Natural killer cell (primary cell): ENCODE measurements around the gene APOE. TPM values are rescaled to one million over a fixed set of nuclear protein-coding genes. Genes with fewer than 3 reads are reported as not detected.

Source experiments
- ATAC-seq, 3 donors: fragments of 150-1000 bp in 2 of 3; fragments of 200-7000 bp in 1 of 3; cut with Tn5 transposase; 1 replicate in 1 of 3; 2 replicates in 2 of 3; pipeline ENCODE4 v1.10.0; 2021; ENCODE audit warnings: mild to moderate bottlenecking in 2 of 3, moderate library complexity in 2 of 3
- DNase-seq, 2 donors: peaks; one replicate each; pipeline versions ENCODE4 v3.0.0 to v3.0.0-alpha.2; 2013 to 2021; ENCODE audit warnings: mixed read lengths in 1 of 2
- H3K27ac ChIP-seq: one replicate; pipeline ENCODE4 v1.5.1; 2013; ENCODE audit warnings: mild to moderate bottlenecking, low read length
- H3K27me3 ChIP-seq: one replicate; pipeline ENCODE4 v1.6.1; 2013; ENCODE audit warnings: low read length; ENCODE audit not compliant: control insufficient read depth, insufficient read depth
- H3K36me3 ChIP-seq: one replicate; pipeline ENCODE4 v1.6.1; 2013; ENCODE audit warnings: low read length; ENCODE audit not compliant: control insufficient read depth, insufficient read depth
- H3K4me1 ChIP-seq: one replicate; pipeline ENCODE4 v1.6.1; 2013; ENCODE audit warnings: low read length; ENCODE audit not compliant: control insufficient read depth, insufficient read depth
- H3K4me3 ChIP-seq: one replicate; pipeline ENCODE4 v1.5.1; 2013; ENCODE audit warnings: low read length
- H3K9me3 ChIP-seq: one replicate; pipeline ENCODE4 v1.6.1; 2013; ENCODE audit warnings: low read length; ENCODE audit not compliant: control insufficient read depth, insufficient read depth
- H3K27ac Mint-ChIP-seq, 2 donors: one replicate each; pipeline ENCODE4 v1.8.0; 2022; ENCODE audit warnings: mild to moderate bottlenecking in 2 of 2, mixed read lengths in 2 of 2, moderate library complexity in 1 of 2
- H3K27me3 Mint-ChIP-seq, 2 donors: one replicate each; pipeline ENCODE4 v1.8.0; 2022; ENCODE audit warnings: low read depth in 2 of 2, mixed read lengths in 2 of 2
- H3K36me3 Mint-ChIP-seq: one replicate; pipeline ENCODE4 v1.8.0; 2022; ENCODE audit warnings: mixed read lengths
- H3K4me1 Mint-ChIP-seq, 2 donors: one replicate each; pipeline ENCODE4 v1.8.0; 2022; ENCODE audit warnings: mixed read lengths in 2 of 2
- H3K4me3 Mint-ChIP-seq: one replicate; pipeline ENCODE4 v1.8.0; 2022; ENCODE audit warnings: mild to moderate bottlenecking, moderate library complexity, mixed read lengths
- H3K9me3 Mint-ChIP-seq, 2 donors: one replicate each; pipeline ENCODE4 v1.8.0; 2022; ENCODE audit warnings: mixed read lengths in 2 of 2
- CTCF ChIP-seq: fragments of 200-600 bp; IDR thresholded peaks from one replicate; pipeline ENCODE4 v1.8.0; 2022; ENCODE audit warnings: antibody characterized with exemption
- WGBS: methylation state at CpG from one replicate; pipeline ENCODE4 v1.1.7; 2013; ENCODE audit warnings: missing lambda C conversion rate; ENCODE audit not compliant: insufficient coverage; 5-methylcytosine and 5-hydroxymethylcytosine counted together
- intact Hi-C: fragments of 100-400 bp; cut with micrococcal nuclease; formaldehyde crosslinking; loops from one replicate; pipeline ENCODE4 v1.14.2; 2022
- total RNA-seq, 4 donors: library from RNA; stranded (reverse); fragments of 120-200 nt in 1 of 4; gene quantifications; one replicate each; pipeline versions ENCODE4 v1.2.3 to v1.2.4, GENCODE V29; 2013 to 2022

The APOE gene
- total RNA-seq, 3 donors from 2014 or later (not counting 1 experiment from before 2014, with no cell fraction given): 0.45 to 2.7 (median 1.3) TPM

DNA sequence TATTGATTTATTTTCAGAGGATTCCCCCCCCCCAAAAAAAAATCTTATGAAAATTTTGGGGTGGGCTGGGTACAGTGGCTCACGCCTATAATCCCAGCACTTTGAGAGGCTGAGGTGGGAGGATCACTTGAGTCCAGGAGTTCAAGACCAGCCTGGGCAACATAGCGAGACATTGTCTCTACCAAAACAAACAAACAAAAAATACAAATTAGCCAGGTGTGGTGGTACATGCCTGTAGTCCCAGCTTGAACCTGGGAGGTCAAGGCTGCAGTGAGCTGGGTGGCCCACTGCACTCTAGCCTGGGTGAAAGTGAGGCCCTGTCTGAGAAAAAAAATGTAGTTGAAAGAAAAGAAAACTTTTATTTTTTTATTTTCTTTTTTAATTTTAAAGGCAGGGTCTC is 41.6 kb upstream of the APOE start:
- Mint-ChIP-seq H3K36me3 (no peaks in the 10 kb centered on the region), H3K4me3 (no peak overlapping the region), H3K27ac (no peak overlapping the region), H3K9me3 (no peaks in the 10 kb centered on the region), H3K27me3 (no peaks in the 10 kb centered on the region), H3K4me1 (peaks cover 0 to 6% of the 10 kb centered on the region in 2 donors)
- intact Hi-C loops: no loop called here
- no peak for DNase-seq
- H3K4me3 ChIP-seq: no peak overlapping the region
- WGBS: 90% methylated on average over 2 of the region's 2 CpGs
- no peak for TF ChIP-seq CTCF
- H3K36me3 ChIP-seq: no peaks in the 10 kb centered on the region
- H3K27ac ChIP-seq: no peak overlapping the region
- no peaks in the 10 kb centered on the region for H3K4me1 ChIP-seq
- no peak for ATAC-seq
- H3K9me3 ChIP-seq: no peaks in the 10 kb centered on the region
- no peaks in the 10 kb centered on the region for H3K27me3 ChIP-seq

DNA sequence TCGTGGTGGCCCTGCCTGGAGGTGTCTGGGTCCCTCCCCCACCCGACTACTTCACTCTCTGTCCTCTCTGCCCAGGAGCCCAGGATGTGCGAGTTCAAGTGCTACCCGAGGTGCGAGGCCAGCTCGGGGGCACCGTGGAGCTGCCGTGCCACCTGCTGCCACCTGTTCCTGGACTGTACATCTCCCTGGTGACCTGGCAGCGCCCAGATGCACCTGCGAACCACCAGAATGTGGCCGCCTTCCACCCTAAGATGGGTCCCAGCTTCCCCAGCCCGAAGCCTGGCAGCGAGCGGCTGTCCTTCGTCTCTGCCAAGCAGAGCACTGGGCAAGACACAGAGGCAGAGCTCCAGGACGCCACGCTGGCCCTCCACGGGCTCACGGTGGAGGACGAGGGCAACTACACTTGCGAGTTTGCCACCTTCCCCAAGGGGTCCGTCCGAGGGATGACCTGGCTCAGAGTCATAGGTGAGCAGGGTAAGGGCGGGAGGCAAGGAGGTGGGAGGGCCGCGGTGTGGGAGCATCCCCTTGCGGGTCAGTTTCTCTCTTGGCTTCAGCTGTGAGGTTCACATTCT is 40.3 kb upstream of the APOE start:
- Histone ChIP-seq H3K27ac (no peak overlapping the region), H3K4me1 (no peaks in the 10 kb centered on the region), H3K27me3 (no peaks in the 10 kb centered on the region), H3K36me3 (no peaks in the 10 kb centered on the region), H3K9me3 (no peaks in the 10 kb centered on the region), H3K4me3 (no peak overlapping the region)
- ATAC-seq (no peak), DNase-seq (no peak)
- H3K27me3 Mint-ChIP-seq: peaks cover 0 to 4% of the 10 kb centered on the region in 2 donors
- intact Hi-C loops: no loop called here
- WGBS: 87% methylated on average over 27 of the region's 27 CpGs
- H3K36me3 Mint-ChIP-seq: no peaks in the 10 kb centered on the region
- no peaks in the 10 kb centered on the region for H3K9me3 Mint-ChIP-seq
- no peak overlapping the region for H3K27ac Mint-ChIP-seq
- no peak for TF ChIP-seq CTCF
- peaks cover 0 to 12% of the 10 kb centered on the region in 2 donors for H3K4me1 Mint-ChIP-seq
- no peak overlapping the region for H3K4me3 Mint-ChIP-seq

- no peaks in the 10 kb centered on the region for H3K27me3 ChIP-seq
- intact Hi-C loops: no loop called here
- no peaks in the 10 kb centered on the region for H3K36me3 Mint-ChIP-seq
- no peaks in the 10 kb centered on the region for H3K36me3 ChIP-seq
- H3K4me1 ChIP-seq: no peaks in the 10 kb centered on the region
- TF ChIP-seq CTCF: no peak
- H3K4me3 Mint-ChIP-seq: no peak overlapping the region
- H3K27me3 Mint-ChIP-seq: peaks cover 0 to 4% of the 10 kb centered on the region in 2 donors
- ATAC-seq (no peak), DNase-seq (no peak)
- H3K27ac Mint-ChIP-seq: no peak overlapping the region
- H3K4me3 ChIP-seq: no peak overlapping the region
- H3K27ac ChIP-seq: no peak overlapping the region
- H3K4me1 Mint-ChIP-seq: peaks cover 0 to 12% of the 10 kb centered on the region in 2 donors
- WGBS: 57% methylated on average over 4 of the region's 4 CpGs
- no peaks in the 10 kb centered on the region for H3K9me3 ChIP-seq
- H3K9me3 Mint-ChIP-seq: no peaks in the 10 kb centered on the region
These were observed 38.9 kb upstream of the APOE start for GRCh38 chr19:44866664-44867063.

DNA sequence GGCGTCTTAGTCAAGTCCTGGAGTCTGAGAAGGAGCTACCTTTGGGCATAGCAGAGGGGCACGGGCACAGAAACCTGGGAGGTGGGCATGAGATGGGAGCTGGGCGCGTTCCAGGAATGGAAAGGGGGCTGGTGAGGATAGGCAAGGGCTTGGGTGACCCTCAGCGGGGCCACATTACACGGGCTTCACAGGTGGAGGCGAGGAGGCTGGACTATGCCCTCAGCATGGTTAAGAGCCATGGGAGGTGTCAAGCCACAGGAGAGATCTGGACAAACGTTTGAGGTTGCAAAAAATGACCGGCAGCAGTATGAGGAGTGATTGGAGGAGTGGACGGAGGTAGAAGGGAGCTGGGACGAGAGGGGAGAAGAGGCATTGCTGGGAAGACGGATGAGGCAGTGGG is 38.0 kb upstream of the APOE start:
- Mint-ChIP-seq H3K27ac (no peak overlapping the region), H3K9me3 (no peaks in the 10 kb centered on the region), H3K4me3 (no peak overlapping the region), H3K36me3 (no peaks in the 10 kb centered on the region), H3K4me1 (peaks cover 0 to 12% of the 10 kb centered on the region in 2 donors), H3K27me3 (peaks cover 0 to 4% of the 10 kb centered on the region in 2 donors)
- H3K4me3 ChIP-seq: no peak overlapping the region
- H3K27me3 ChIP-seq: no peaks in the 10 kb centered on the region
- H3K36me3 ChIP-seq: no peaks in the 10 kb centered on the region
- DNase-seq (no peak), ATAC-seq (no peak)
- no peak for TF ChIP-seq CTCF
- H3K4me1 ChIP-seq: no peaks in the 10 kb centered on the region
- intact Hi-C loops: no loop called here
- no peaks in the 10 kb centered on the region for H3K9me3 ChIP-seq
- 88% methylated on average over 12 of the region's 12 CpGs for WGBS
- H3K27ac ChIP-seq: no peak overlapping the region
